ENCODE results near the gene PHGDH. TPM values are rescaled to one million over a fixed set of nuclear protein-coding genes. Genes with fewer than 3 reads are reported as not detected.
A peak's percentile ranks its signal among the peaks of the same experiment; 100 is the strongest.

Gene PHGDH
- total RNA-seq: 100 to 1,000 TPM in 1 of 2 donors, 10 to 100 TPM in 1; 73.2 to 241 TPM

DNA sequence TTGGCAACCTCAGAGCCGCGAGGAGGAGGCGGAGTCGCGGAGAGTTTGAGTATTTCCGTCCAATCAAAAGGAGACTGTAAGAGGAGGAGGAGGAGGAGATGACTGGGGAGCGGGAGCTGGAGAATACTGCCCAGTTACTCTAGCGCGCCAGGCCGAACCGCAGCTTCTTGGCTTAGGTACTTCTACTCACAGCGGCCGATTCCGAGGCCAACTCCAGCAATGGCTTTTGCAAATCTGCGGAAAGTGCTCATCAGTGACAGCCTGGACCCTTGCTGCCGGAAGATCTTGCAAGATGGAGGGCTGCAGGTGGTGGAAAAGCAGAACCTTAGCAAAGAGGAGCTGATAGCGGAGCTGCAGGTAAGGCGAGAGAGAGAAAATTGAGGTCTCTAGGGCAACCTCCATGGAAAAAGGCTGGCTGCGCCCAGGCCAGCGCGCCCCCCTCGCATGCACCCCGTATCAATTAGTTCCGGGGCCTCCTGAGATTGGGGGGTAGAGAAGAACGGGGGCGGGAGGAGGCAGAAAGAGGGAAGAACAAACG, at the start of gene PHGDH:
Gene PHGDH, plus strand, starts transcription at position 131 of the 538 bp plus-strand sequence. Its CDS starts 89 bp downstream, at position 220.
- DNase-seq (ENCODE audit: low spot score in 2 of 2) (peak; percentile 64 to 67), ATAC-seq (peak; percentile 92 to 93)
- Mint-ChIP-seq H3K27ac (peak within 1 kb of the TSS; percentile 84 to 98), H3K36me3 (peaks cover 17 to 32% of the 10 kb centered on the region in 2 donors), H3K9me3 (no peaks in the 10 kb centered on the region)

GRCh38 chr1:119662034-119662437, 49.7 kb upstream of the PHGDH start:
- DNase-seq (ENCODE audit: low spot score in 2 of 2) (no peak), ATAC-seq (no peak)
- Mint-ChIP-seq H3K27ac (no peak overlapping the region), H3K9me3 (no peaks in the 10 kb centered on the region), H3K36me3 (no peaks in the 10 kb centered on the region)

DNA sequence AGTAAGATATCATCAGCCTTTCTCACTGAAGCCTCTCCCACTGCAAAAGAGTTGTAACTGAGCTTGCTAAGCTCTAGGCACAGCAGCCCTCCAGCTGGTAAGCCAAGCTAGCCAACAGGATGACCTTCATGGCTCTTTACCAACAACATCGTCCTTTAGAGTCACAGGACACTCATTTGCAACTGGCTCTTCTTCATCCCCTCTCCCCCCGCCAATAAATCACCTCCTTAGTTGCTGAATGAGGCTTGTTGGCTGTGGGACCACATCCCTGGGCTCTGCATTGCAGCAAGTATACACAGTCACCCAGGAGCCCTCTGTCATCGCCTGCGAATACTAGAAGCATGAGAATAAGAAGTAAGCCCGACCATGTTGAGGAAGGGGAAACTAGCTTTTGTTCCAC, 47.7 kb upstream of the PHGDH start:
- no peaks in the 10 kb centered on the region for H3K9me3 Mint-ChIP-seq
- H3K36me3 Mint-ChIP-seq: no peaks in the 10 kb centered on the region
- DNase-seq (ENCODE audit: low spot score in 2 of 2) (no peak), ATAC-seq (no peak)
- no peak overlapping the region for H3K27ac Mint-ChIP-seq

GRCh38 chr1:119667173-119667572, 44.6 kb upstream of the PHGDH start:
- Mint-ChIP-seq H3K36me3 (no peaks in the 10 kb centered on the region), H3K9me3 (no peaks in the 10 kb centered on the region), H3K27ac (no peak overlapping the region)
- DNase-seq (ENCODE audit: low spot score in 2 of 2): no peak
- ATAC-seq: no peak

DNA sequence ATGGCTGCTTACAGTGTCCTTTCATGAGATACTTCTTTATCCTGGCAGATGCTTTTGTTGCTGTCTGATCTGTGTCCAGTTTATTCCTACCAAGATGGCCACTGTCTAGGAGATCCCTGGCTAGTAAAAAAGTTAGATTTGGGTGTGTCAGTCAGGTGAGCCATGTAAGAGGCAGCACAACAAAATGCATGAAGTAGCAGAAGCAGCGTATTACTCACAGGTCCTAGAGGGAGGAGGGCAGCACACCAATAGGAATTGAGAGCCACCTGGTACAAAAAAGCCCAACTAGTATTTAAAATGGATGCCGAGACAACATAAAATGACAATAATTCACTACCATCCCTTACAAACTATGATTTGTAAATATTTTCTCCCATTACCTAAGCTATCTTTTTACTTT, 40.8 kb upstream of the PHGDH start:
- Mint-ChIP-seq H3K36me3 (no peaks in the 10 kb centered on the region), H3K27ac (no peak overlapping the region), H3K9me3 (no peaks in the 10 kb centered on the region)
- no peak for DNase-seq (ENCODE audit: low spot score in 2 of 2)
- no peak for ATAC-seq

DNA sequence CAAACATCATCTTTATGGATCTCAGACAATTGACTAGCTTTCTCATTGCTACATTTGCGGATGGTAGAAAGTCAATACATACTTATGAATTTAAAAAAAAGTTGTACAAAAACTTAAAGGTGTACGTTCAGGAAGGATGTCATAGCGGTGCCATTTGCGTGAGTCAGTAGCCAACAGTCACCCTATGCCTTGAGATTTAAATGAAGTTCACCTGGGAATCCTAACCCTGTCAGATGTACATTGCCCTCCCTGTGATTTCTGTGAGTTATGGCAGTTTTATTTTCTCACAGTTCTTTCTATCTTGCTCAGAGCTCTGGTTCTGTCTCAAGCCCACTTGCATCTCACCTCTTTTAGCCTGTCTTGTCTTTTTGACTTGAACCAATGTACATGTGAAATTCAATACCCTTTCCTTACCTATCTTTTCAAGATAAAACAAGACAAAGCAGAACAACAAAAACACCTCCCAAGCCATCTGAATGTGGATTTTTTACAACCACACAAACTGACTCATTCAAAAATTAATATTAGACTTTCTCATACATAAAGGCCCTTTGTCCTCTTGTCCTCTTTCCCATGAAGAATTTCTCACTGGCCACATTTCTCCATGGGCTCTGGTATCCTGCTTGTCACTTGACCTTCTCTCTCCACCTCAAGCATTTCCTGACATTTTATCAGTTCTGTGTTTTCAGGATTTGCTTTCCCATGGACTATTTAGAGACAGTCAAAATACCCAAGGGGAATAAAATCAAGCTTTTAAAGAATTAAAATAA, 38.4 kb upstream of the PHGDH start:
- no peaks in the 10 kb centered on the region for H3K36me3 Mint-ChIP-seq

GRCh38 chr1:119674111-119674526, 37.6 kb upstream of the PHGDH start:
- DNase-seq (ENCODE audit: low spot score in 2 of 2) (no peak), ATAC-seq (no peak)
- no peaks in the 10 kb centered on the region for H3K9me3 Mint-ChIP-seq
- H3K36me3 Mint-ChIP-seq: no peaks in the 10 kb centered on the region
- H3K27ac Mint-ChIP-seq: no peak overlapping the region

More for the DNA sequence above, 38.4 kb upstream of the PHGDH start:
- no peak for DNase-seq (ENCODE audit: low spot score in 2 of 2)
- H3K27ac Mint-ChIP-seq: no peak overlapping the region
- H3K9me3 Mint-ChIP-seq: no peaks in the 10 kb centered on the region
- no peak for ATAC-seq

DNA sequence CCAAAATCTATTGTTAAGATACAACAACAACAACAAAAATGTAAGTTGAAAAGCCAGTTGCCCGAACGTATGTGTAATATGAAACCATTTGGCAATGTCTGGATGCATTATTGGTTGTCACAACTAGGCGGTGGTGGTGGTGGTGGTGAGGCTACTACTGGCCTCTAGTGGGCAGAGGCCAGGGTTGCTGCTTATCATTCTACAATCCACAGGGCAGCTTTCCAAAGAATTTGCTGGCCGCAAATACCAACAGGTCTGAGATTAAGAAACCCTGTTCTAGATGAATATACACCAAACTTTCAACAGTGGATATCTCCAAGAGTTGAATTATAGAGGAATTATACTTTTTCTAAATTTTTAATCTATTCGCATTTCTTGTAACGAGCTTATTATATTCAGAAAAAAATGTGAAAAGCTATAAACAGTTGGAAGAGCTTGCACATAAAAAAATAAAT, 36.9 kb upstream of the PHGDH start:
- ATAC-seq: no peak
- Mint-ChIP-seq H3K36me3 (no peaks in the 10 kb centered on the region), H3K9me3 (no peaks in the 10 kb centered on the region), H3K27ac (no peak overlapping the region)
- DNase-seq (ENCODE audit: low spot score in 2 of 2): no peak

DNA sequence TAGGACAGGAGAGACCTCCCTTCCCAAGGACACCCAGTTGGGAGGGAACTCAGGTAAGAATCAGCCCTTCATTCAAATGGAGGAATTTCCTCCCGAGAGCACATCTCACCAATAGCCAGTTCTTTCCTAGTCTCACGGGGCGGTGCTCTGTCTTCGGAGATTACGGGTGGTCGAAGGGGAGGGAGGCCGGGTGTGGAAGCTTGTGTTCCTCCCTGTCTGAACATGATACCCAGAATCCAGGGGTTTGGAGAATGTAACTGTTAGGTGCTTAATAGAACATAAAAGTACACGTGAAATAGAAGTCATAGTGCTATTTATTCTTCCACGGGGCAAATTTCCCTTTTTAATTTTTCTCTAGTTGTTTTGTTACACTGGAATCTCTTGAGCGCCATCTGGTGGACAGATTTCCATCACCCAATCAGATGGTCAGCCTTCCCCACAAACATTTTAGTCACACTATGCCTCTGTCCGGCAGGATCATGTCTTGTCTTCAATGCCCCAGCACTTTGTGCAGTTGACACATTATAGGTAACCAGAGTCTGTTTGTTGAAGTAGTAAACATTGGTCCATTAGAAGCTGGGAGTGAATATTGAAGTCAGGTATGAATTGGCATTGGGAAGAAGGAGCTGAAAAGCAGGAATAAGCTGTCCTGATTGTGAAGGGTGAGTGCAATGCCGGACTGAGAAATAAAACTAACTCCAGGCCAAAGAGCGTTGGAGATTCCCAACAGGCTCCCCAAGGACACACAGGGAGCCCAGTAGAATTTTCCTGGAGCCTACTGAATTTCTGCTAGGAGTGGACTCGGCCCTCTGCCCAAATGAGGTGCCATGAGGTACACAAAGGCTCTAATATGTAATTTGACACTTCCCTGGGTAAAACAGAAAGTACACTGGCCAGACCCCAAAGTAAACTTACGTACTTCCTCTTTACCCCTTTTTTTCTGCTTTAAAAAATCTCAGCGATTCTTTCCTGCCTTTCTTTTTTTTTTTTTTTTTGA, 36.1 kb upstream of the PHGDH start:
- no peaks in the 10 kb centered on the region for H3K36me3 Mint-ChIP-seq
- peak; percentile 70 to 72 for ATAC-seq
- H3K27ac Mint-ChIP-seq: no peak overlapping the region
- H3K9me3 Mint-ChIP-seq: no peaks in the 10 kb centered on the region
- DNase-seq (ENCODE audit: low spot score in 2 of 2): peak in 1 of 2 donors; percentile 75

GRCh38 chr1:119676571-119677206, 35.0 kb upstream of the PHGDH start:
- Mint-ChIP-seq H3K9me3 (no peaks in the 10 kb centered on the region), H3K27ac (no peak overlapping the region), H3K36me3 (no peaks in the 10 kb centered on the region)
- ATAC-seq (no peak), DNase-seq (ENCODE audit: low spot score in 2 of 2) (no peak)

GRCh38 chr1:119679223-119679622, 32.5 kb upstream of the PHGDH start:
- Mint-ChIP-seq H3K36me3 (no peaks in the 10 kb centered on the region), H3K9me3 (no peaks in the 10 kb centered on the region)
- DNase-seq (ENCODE audit: low spot score in 2 of 2): no peak

DNA sequence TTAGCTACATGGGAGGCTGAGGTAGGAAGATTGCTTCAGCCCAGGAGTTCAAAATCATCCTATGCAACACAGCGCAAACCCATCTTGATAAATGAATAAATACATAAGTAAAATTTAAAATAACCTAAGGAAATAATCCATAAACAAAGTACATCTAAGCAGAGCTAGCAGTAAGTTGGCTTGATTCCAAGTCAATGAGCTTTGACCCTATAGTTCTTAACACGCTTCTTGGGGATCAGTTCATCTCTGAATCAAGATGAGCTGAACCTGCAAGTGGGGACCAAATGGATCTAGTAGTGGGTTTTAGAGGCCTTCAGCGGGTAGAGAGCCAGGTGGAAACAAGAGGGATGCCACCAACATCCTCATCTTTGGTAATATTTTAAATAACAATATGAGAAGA, 31.5 kb upstream of the PHGDH start:
- DNase-seq (ENCODE audit: low spot score in 2 of 2) (no peak), ATAC-seq (no peak)
- Mint-ChIP-seq H3K36me3 (no peaks in the 10 kb centered on the region), H3K9me3 (no peaks in the 10 kb centered on the region), H3K27ac (no peak overlapping the region)

More at GRCh38 chr1:119679223-119679622, 32.5 kb upstream of the PHGDH start:
- no peak overlapping the region for H3K27ac Mint-ChIP-seq
- ATAC-seq: no peak

DNA sequence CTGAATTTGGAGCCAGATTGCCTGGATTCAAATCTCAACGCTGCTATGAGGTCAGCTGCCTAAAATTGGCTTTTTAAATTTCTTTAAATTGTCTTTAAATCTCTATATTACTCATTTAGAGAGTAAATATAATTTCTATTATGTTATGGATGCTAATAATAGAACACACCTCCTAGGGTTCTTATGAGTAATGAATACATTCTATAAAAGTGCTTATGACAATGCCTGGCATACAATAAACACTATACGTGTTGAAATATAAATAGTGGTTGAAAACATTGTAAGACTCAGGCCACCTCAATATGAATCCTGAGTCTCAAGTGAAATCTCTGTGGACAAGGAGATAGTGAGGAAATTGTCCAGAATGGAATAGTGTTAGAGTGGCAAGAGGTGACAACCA, 31.0 kb upstream of the PHGDH start:
- H3K9me3 Mint-ChIP-seq: no peaks in the 10 kb centered on the region
- ATAC-seq (no peak), DNase-seq (ENCODE audit: low spot score in 2 of 2) (no peak)
- no peak overlapping the region for H3K27ac Mint-ChIP-seq
- no peaks in the 10 kb centered on the region for H3K36me3 Mint-ChIP-seq

DNA sequence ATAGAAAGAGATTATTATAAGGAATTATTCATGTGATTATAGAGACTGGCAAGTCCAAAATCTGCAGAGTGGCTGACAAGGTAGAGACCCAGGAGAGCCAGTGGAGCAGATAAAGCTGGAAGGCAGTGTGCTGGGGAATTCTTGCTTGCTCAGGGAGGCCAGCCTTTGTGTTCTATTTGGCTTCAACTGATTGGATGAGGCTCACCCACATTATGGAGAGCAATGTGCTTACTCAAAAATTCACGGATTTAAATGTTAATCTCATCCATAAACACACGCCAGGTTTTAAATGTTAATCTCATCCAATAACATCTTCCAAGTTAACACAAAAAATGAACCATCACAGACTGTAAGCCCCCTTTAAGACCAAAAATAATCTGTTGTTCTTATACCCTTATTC, 30.2 kb upstream of the PHGDH start:
- Mint-ChIP-seq H3K36me3 (no peaks in the 10 kb centered on the region), H3K27ac (no peak overlapping the region), H3K9me3 (no peaks in the 10 kb centered on the region)
- ATAC-seq: no peak
- no peak for DNase-seq (ENCODE audit: low spot score in 2 of 2)

- DNase-seq (ENCODE audit: low spot score in 2 of 2) (no peak), ATAC-seq (no peak)
- Mint-ChIP-seq H3K27ac (no peak overlapping the region), H3K9me3 (no peaks in the 10 kb centered on the region), H3K36me3 (no peaks in the 10 kb centered on the region)
Measured at GRCh38 chr1:119682141-119682540, 29.6 kb upstream of the PHGDH start.

GRCh38 chr1:119683893-119684292, 27.8 kb upstream of the PHGDH start:
- DNase-seq (ENCODE audit: low spot score in 2 of 2) (no peak), ATAC-seq (no peak)
- Mint-ChIP-seq H3K9me3 (no peaks in the 10 kb centered on the region), H3K36me3 (no peaks in the 10 kb centered on the region), H3K27ac (no peak overlapping the region)

Measured in activated naive CD4-positive, alpha-beta T cell treated with anti-CD3 and anti-CD28 coated beads, Interleukin-2, amount 50 U/mL, for 72 hours (primary cell).